Suprapubic skin (tissue), 4 donors: ENCODE results near the gene MAP2K5. TPM values are rescaled to one million over a fixed set of nuclear protein-coding genes. Genes with fewer than 3 reads are reported as not detected.
"Not testable (repeated sequence)": the region's sequence is repeated elsewhere in the genome, so short reads cannot be mapped to it uniquely, and the experiment has no call there.

Experiments
- DNase-seq, 2 donors: peaks; one replicate each; pipeline ENCODE4 v3.0.0-alpha.2; 2019; ENCODE audit warnings: low spot score in 2 of 2
- H3K27ac ChIP-seq: fragments of 200-600 bp; sonication (generic); one replicate; pipeline ENCODE4 v1.5.1; 2019
- H3K27me3 ChIP-seq: fragments of 200-600 bp; sonication (generic); one replicate; pipeline ENCODE4 v1.5.1; 2019
- H3K36me3 ChIP-seq: fragments of 200-600 bp; sonication (generic); one replicate; pipeline ENCODE4 v1.5.1; 2019
- H3K4me1 ChIP-seq: fragments of 200-600 bp; sonication (generic); one replicate; pipeline ENCODE4 v1.5.1; 2019
- H3K4me3 ChIP-seq: fragments of 200-600 bp; sonication (generic); one replicate; pipeline ENCODE4 v1.5.1; 2019; ENCODE audit warnings: mild to moderate bottlenecking
- H3K9me3 ChIP-seq: fragments of 200-600 bp; sonication (generic); one replicate; pipeline ENCODE4 v1.5.1; 2019
- CTCF ChIP-seq, 2 donors: fragments of 200-600 bp in 1 of 2; fragments of 450-650 bp in 1 of 2; sonication (generic) in 1 of 2; IDR thresholded peaks; one replicate each; pipeline ENCODE4 v1.5.1; 2016 to 2019; ENCODE audit warnings: antibody characterized with exemption in 2 of 2, mild to moderate bottlenecking in 1 of 2, moderate library complexity in 1 of 2
- EP300 ChIP-seq: sonication (generic); formaldehyde crosslinking; IDR thresholded peaks from one replicate; pipeline ENCODE4 v1.6.1; 2017; ENCODE audit warnings: antibody characterized with exemption
- POLR2A ChIP-seq, 2 donors: fragments of 450-650 bp; IDR thresholded peaks; one replicate each; pipeline ENCODE4 v1.6.1; 2017; ENCODE audit warnings: antibody characterized with exemption in 2 of 2, mild to moderate bottlenecking in 2 of 2, moderate library complexity in 2 of 2
- POLR2AphosphoS5 ChIP-seq, 3 donors: sonication (generic); formaldehyde crosslinking; IDR thresholded peaks; one replicate each; pipeline ENCODE4 v1.6.1; 2017; ENCODE audit warnings: antibody characterized with exemption in 3 of 3
- WGBS: methylation state at CpG from one replicate; pipeline ENCODE4 v1.1.5; 2018; 5-methylcytosine and 5-hydroxymethylcytosine counted together
- total RNA-seq, 4 donors: library from RNA; depleted of rRNA; stranded (reverse); fragments of >200 nt; gene quantifications; one replicate each; pipeline ENCODE4 v1.1.0, GENCODE V29; 2016

Gene MAP2K5
- total RNA-seq, 4 donors from 2014 or later, result 9.5 to 18.5 (median 10.2) TPM

GRCh38 chr15:67618297-67618696, 75.8 kb downstream of the MAP2K5 start:
- no peak for TF ChIP-seq POLR2AphosphoS5 (IDR thresholded peaks at IDR 0.05)
- no peak for TF ChIP-seq CTCF (IDR thresholded peaks at IDR 0.05)
- no peak for TF ChIP-seq EP300
- no peak for TF ChIP-seq POLR2A (IDR thresholded peaks at IDR 0.05)
- DNase-seq, result no peak
- WGBS, result 86% methylated on average over 4 of the region's 4 CpGs

GRCh38 chr15:67622110-67622509, 79.6 kb downstream of the MAP2K5 start:
- H3K4me3 ChIP-seq, result no peak overlapping the region
- H3K36me3 ChIP-seq, result peaks cover 3% of the 10 kb centered on the region
- no peaks in the 10 kb centered on the region for H3K9me3 ChIP-seq
- no peak for DNase-seq
- H3K27me3 ChIP-seq, result no peaks in the 10 kb centered on the region
- TF ChIP-seq EP300, result no peak
- TF ChIP-seq POLR2AphosphoS5 (IDR thresholded peaks at IDR 0.05), result no peak
- TF ChIP-seq POLR2A (IDR thresholded peaks at IDR 0.05), result no peak
- no peak for TF ChIP-seq CTCF (IDR thresholded peaks at IDR 0.05)
- 97% methylated on average over 2 of the region's 2 CpGs for WGBS
- H3K4me1 ChIP-seq, result no peaks in the 10 kb centered on the region
- H3K27ac ChIP-seq, result no peak overlapping the region

More at GRCh38 chr15:67618297-67618696, 75.8 kb downstream of the MAP2K5 start:
- Histone ChIP-seq H3K9me3 (no peaks in the 10 kb centered on the region), H3K27ac (no peak overlapping the region), H3K4me3 (no peak overlapping the region), H3K27me3 (no peaks in the 10 kb centered on the region), H3K4me1 (no peaks in the 10 kb centered on the region), H3K36me3 (peaks cover 3% of the 10 kb centered on the region)

GRCh38 chr15:67632261-67632660, 89.8 kb downstream of the MAP2K5 start:
- Histone ChIP-seq H3K36me3 (peaks cover 21% of the 10 kb centered on the region), H3K9me3 (no peaks in the 10 kb centered on the region), H3K4me3 (no peak overlapping the region), H3K4me1 (no peaks in the 10 kb centered on the region), H3K27ac (no peak overlapping the region), H3K27me3 (no peaks in the 10 kb centered on the region)
- WGBS, result 94% methylated on average over 3 of the region's 3 CpGs
- no peak for DNase-seq
- no peak for TF ChIP-seq POLR2AphosphoS5 (IDR thresholded peaks at IDR 0.05)
- TF ChIP-seq POLR2A (IDR thresholded peaks at IDR 0.05), result no peak
- TF ChIP-seq CTCF (IDR thresholded peaks at IDR 0.05), result no peak
- TF ChIP-seq EP300, result no peak

- H3K9me3 ChIP-seq, H3K4me3 ChIP-seq, H3K4me1 ChIP-seq, H3K27me3 ChIP-seq, DNase-seq, H3K27ac ChIP-seq: not testable (repeated sequence)
- WGBS, result 98% methylated on average over 11 of the region's 11 CpGs
- peaks cover 16% of the 10 kb centered on the region for H3K36me3 ChIP-seq
Measured at GRCh38 chr15:67635950-67636349, 93.4 kb downstream of the MAP2K5 start.

GRCh38 chr15:67639591-67639990, 97.1 kb downstream of the MAP2K5 start:
- H3K4me3 ChIP-seq, result no peak overlapping the region
- 90% methylated on average over 6 of the region's 6 CpGs for WGBS
- H3K36me3 ChIP-seq, result no peaks in the 10 kb centered on the region
- H3K27me3 ChIP-seq, result no peaks in the 10 kb centered on the region
- TF ChIP-seq EP300 (no peak), POLR2A (IDR thresholded peaks at IDR 0.05) (no peak), POLR2AphosphoS5 (IDR thresholded peaks at IDR 0.05) (no peak), CTCF (IDR thresholded peaks at IDR 0.05) (no peak)
- H3K4me1 ChIP-seq, result no peaks in the 10 kb centered on the region
- no peaks in the 10 kb centered on the region for H3K9me3 ChIP-seq
- DNase-seq, result no peak
- no peak overlapping the region for H3K27ac ChIP-seq

- no peak overlapping the region for H3K27ac ChIP-seq
- H3K9me3 ChIP-seq, result no peaks in the 10 kb centered on the region
- H3K4me3 ChIP-seq, result no peak overlapping the region
- TF ChIP-seq EP300 (no peak), POLR2A (IDR thresholded peaks at IDR 0.05) (no peak), CTCF (IDR thresholded peaks at IDR 0.05) (no peak), POLR2AphosphoS5 (IDR thresholded peaks at IDR 0.05) (no peak)
- H3K36me3 ChIP-seq, result no peaks in the 10 kb centered on the region
- no peak for DNase-seq
- H3K27me3 ChIP-seq, result no peaks in the 10 kb centered on the region
- WGBS, result 72% methylated on average over 3 of the region's 3 CpGs
- no peaks in the 10 kb centered on the region for H3K4me1 ChIP-seq
Measured at GRCh38 chr15:67641453-67641852, 99.0 kb downstream of the MAP2K5 start.
